ENCODE results near the gene EXOSC10. TPM values are rescaled to one million over a fixed set of nuclear protein-coding genes. Genes with fewer than 3 reads are reported as not detected.

The EXOSC10 gene
- total RNA-seq, 6 experiments from 2014 or later: 40.1 to 49.4 (median 47.5) TPM

DNA sequence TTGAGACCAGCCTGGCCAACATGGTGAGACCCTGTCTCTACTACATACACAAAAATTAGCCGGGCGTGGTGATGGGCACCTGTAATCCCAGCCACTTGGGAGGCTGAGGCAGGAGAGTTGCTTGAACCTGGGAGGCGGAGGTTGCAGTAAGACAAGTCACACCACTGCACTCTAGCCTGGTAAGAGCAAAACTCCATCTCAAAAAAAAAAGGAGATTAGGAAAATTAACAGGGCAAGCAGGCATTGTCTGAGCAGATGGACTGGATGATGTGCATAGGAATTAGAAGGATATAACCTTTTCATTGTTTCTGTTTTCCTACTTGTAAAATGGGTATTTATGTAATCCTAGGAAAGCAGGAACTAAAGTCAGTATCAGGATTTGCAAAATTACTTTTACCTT, 71.7 kb downstream of the EXOSC10 start:
- TF ChIP-seq, protein P1, sequence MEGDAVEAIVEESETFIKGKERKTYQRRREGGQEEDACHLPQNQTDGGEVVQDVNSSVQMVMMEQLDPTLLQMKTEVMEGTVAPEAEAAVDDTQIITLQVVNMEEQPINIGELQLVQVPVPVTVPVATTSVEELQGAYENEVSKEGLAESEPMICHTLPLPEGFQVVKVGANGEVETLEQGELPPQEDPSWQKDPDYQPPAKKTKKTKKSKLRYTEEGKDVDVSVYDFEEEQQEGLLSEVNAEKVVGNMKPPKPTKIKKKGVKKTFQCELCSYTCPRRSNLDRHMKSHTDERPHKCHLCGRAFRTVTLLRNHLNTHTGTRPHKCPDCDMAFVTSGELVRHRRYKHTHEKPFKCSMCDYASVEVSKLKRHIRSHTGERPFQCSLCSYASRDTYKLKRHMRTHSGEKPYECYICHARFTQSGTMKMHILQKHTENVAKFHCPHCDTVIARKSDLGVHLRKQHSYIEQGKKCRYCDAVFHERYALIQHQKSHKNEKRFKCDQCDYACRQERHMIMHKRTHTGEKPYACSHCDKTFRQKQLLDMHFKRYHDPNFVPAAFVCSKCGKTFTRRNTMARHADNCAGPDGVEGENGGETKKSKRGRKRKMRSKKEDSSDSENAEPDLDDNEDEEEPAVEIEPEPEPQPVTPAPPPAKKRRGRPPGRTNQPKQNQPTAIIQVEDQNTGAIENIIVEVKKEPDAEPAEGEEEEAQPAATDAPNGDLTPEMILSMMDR (IDR thresholded peaks at IDR 0.05): no peak
- Mint-ChIP-seq H3K4me3 (no peak overlapping the region), H3K27me3 (ENCODE audit: insufficient read depth) (no peaks in the 10 kb centered on the region; the same call in 1 of the 2 replicates), H3K9me3 (no peaks in the 10 kb centered on the region), H3K36me3 (ENCODE audit: low read depth) (peaks cover 45% of the 10 kb centered on the region), H3K27ac (no peak overlapping the region), H3K4me1 (ENCODE audit: low read depth) (peaks cover 21% of the 10 kb centered on the region)
- DNase-seq: no peak

DNA sequence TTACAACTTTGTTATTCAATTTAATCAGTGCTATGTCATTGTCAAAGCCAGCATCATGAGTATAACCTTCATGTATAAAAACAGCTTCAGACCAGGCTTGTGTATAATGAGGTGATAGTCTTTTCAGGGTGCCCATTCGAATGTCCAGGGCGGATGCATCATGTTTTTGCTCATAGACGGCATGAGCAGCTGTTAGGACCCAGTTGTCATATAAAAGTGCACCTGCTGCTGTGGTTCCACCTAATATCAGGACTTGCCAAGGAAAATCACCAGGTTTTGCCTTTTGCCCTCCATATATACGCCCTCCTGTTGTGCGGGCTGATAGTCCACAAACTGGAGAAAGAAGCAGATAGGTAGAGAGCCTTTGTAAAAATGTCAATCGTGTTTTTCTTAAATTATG, 72.4 kb downstream of the EXOSC10 start:
- H3K27ac Mint-ChIP-seq: no peak overlapping the region
- no peaks in the 10 kb centered on the region; the same call in 1 of the 2 replicates for H3K27me3 Mint-ChIP-seq (ENCODE audit: insufficient read depth)
- DNase-seq: no peak
- peaks cover 49% of the 10 kb centered on the region for H3K36me3 Mint-ChIP-seq (ENCODE audit: low read depth)
- H3K9me3 Mint-ChIP-seq: no peaks in the 10 kb centered on the region
- H3K4me3 Mint-ChIP-seq: no peak overlapping the region
- H3K4me1 Mint-ChIP-seq (ENCODE audit: low read depth): peaks cover 22% of the 10 kb centered on the region
- TF ChIP-seq, protein P1 (IDR thresholded peaks at IDR 0.05): no peak

DNA sequence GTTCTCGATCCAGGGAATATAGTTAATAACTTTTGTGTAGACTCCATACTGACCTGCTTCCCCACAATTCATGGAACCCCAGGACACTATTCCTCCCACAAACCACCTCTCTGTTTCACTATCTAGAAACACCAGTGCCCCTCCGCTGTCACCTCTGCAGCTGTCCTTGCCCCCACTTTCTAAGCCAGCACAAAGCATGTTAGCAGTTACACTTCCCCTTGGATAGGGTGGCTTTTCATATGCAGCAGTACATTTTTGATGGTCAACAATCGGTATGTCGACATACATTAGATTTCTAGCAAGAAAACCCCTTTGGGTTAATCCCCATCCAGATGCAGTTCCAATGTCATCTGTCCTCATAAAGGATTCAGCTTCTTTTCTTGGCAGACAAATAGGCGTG, 72.8 kb downstream of the EXOSC10 start:
- TF ChIP-seq, protein P1 (IDR thresholded peaks at IDR 0.05): no peak
- H3K27ac Mint-ChIP-seq: no peak overlapping the region
- no peak for DNase-seq
- H3K4me1 Mint-ChIP-seq (ENCODE audit: low read depth): peaks cover 22% of the 10 kb centered on the region
- no peaks in the 10 kb centered on the region; the same call in 1 of the 2 replicates for H3K27me3 Mint-ChIP-seq (ENCODE audit: insufficient read depth)
- H3K36me3 Mint-ChIP-seq (ENCODE audit: low read depth): peaks cover 54% of the 10 kb centered on the region
- no peaks in the 10 kb centered on the region for H3K9me3 Mint-ChIP-seq
- no peak overlapping the region for H3K4me3 Mint-ChIP-seq

DNA sequence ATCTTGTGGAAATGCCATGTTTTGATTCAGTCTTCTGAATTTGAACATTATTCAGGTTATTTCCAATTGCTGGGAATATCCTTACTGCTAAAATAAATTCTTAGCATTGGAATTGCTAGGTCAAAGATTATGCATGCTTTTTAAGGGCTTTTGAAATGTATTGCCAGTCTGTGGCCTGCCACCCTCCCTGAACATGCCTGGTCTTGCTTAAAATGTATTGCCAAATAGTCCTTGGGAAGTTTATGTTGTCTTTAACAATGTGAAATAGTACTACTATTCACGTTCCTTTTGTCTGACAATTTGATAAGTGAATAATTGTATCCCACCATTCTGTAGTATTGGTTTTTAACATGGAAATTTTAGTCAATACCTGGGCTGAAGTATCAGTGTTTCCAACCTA, 73.6 kb downstream of the EXOSC10 start:
- Mint-ChIP-seq H3K4me1 (ENCODE audit: low read depth) (peaks cover 22% of the 10 kb centered on the region), H3K27me3 (ENCODE audit: insufficient read depth) (no peaks in the 10 kb centered on the region; the same call in 1 of the 2 replicates), H3K4me3 (no peak overlapping the region), H3K9me3 (no peaks in the 10 kb centered on the region), H3K36me3 (ENCODE audit: low read depth) (peaks cover 60% of the 10 kb centered on the region), H3K27ac (peak overlapping the region; percentile 53; the same call in 1 of the 2 replicates)
- DNase-seq: no peak
- TF ChIP-seq, protein P1 (IDR thresholded peaks at IDR 0.05): no peak

DNA sequence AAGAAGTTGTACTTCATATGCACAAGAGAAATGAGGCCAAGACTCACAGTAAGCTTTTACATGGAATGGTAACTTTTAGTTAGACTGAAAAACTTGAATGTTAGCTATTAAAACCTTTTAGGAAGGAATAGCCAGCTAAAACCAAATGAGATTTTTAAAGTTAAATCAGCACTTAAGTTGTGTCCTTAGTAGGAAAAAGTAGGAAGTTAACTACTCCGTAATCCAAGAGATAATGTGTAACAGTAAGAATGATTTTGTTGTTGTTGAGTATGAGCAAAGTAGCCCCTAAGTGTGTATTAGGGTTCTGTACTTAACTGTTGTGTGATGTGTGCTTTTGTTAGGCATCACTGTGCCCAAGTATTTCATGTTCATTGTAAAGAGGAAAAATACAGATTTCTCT, 74.1 kb downstream of the EXOSC10 start:
- TF ChIP-seq, protein P1 (IDR thresholded peaks at IDR 0.05): no peak
- peaks cover 56% of the 10 kb centered on the region for H3K36me3 Mint-ChIP-seq (ENCODE audit: low read depth)
- no peaks in the 10 kb centered on the region; the same call in 1 of the 2 replicates for H3K27me3 Mint-ChIP-seq (ENCODE audit: insufficient read depth)
- H3K4me3 Mint-ChIP-seq: no peak overlapping the region
- no peaks in the 10 kb centered on the region for H3K9me3 Mint-ChIP-seq
- DNase-seq: no peak
- H3K27ac Mint-ChIP-seq: peak overlapping the region; percentile 53; the same call in 1 of the 2 replicates
- H3K4me1 Mint-ChIP-seq (ENCODE audit: low read depth): peaks cover 22% of the 10 kb centered on the region

DNA sequence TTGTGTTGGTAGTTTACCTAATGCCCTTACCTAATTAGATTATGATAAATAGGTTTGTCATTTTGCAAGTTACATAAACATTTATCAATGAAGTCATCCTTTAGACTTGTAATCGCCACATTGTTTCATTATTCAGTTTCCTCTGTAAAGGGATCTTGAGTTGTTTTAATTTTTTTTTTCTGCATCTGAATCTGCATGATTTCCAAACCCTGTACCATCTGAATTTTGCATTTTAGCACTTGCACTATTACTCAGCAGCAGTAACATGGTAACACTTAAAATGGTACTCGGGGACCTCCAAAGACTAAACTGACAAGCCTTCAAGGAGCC, 74.8 kb downstream of the EXOSC10 start:
- DNase-seq: no peak
- no peaks in the 10 kb centered on the region for H3K27me3 Mint-ChIP-seq (ENCODE audit: insufficient read depth)
- TF ChIP-seq, protein P1 (IDR thresholded peaks at IDR 0.05): no peak
- peaks cover 53% of the 10 kb centered on the region for H3K36me3 Mint-ChIP-seq (ENCODE audit: low read depth)
- peaks cover 22% of the 10 kb centered on the region for H3K4me1 Mint-ChIP-seq (ENCODE audit: low read depth)
- no peak overlapping the region for H3K27ac Mint-ChIP-seq
- no peaks in the 10 kb centered on the region for H3K9me3 Mint-ChIP-seq
- H3K4me3 Mint-ChIP-seq: no peak overlapping the region

Measured in HFFc6 (cell line).